ENCODE results near the gene TMPRSS3.
A peak's percentile ranks its signal among the peaks of the same experiment; 100 is the strongest.

Gene TMPRSS3

GRCh38 chr21:42337276-42337675, 58.6 kb downstream of the TMPRSS3 start:
- H3K27ac ChIP-seq (ENCODE audit: extremely low read depth, low read depth, low read length): no peak overlapping the region
- no peaks in the 10 kb centered on the region for H3K36me3 ChIP-seq (ENCODE audit: control insufficient read depth in 2 of 2, insufficient read depth in 1 of 2, low read length in 2 of 2)
- ChIA-PET CTCF (interaction anchor here (0.6 to 5.2 kb wide), 13 partner anchors 9 to 480 kb away, joined by 3 to 26 read pairs (median 4); no protein-coding TSS in a partner anchor), POLR2A (no interaction called here)
- TF ChIP-seq ZNF146 (tag by site-specific recombination; IDR thresholded peaks at IDR 0.05) (peak; percentile 94), ZNF19 (tag by site-specific recombination; IDR thresholded peaks at IDR 0.05; ENCODE audit: low read depth) (no peak)
- H3K9me3 ChIP-seq (ENCODE audit: control insufficient read depth, insufficient read depth, low read depth, low read length): no peaks in the 10 kb centered on the region
- H3K4me1 ChIP-seq (ENCODE audit: control insufficient read depth, insufficient read depth, low read length): no peaks in the 10 kb centered on the region
- no peak overlapping the region for H3K4me3 ChIP-seq (ENCODE audit: low read depth, low read length)

GRCh38 chr21:42336054-42336453, 59.8 kb downstream of the TMPRSS3 start:
- Histone ChIP-seq H3K4me1 (ENCODE audit: control insufficient read depth, insufficient read depth, low read length) (no peaks in the 10 kb centered on the region), H3K4me3 (ENCODE audit: low read depth, low read length) (no peak overlapping the region), H3K9me3 (ENCODE audit: control insufficient read depth, insufficient read depth, low read depth, low read length) (no peaks in the 10 kb centered on the region; the same call in 1 of the 2 replicates), H3K36me3 (ENCODE audit: control insufficient read depth in 2 of 2, insufficient read depth in 1 of 2, low read length in 2 of 2) (no peaks in the 10 kb centered on the region), H3K27ac (ENCODE audit: extremely low read depth, low read depth, low read length) (no peak overlapping the region)
- POLR2A ChIA-PET: no interaction called here
- CTCF ChIA-PET: interaction anchor here (0.5 to 5.2 kb wide), 5 partner anchors 13 to 433 kb away, joined by 3 to 26 read pairs (median 4); no protein-coding TSS in a partner anchor
- TF ChIP-seq KLF9 (tag by site-specific recombination; IDR thresholded peaks at IDR 0.05; ENCODE audit: low read depth): no peak
- TF ChIP-seq ZFP3 (tag by site-specific recombination; IDR thresholded peaks at IDR 0.05; ENCODE audit: low read depth): no peak
- 0 out of 2 replicates have a peak, but pooled peaks have one; percentile 33 for TF ChIP-seq PRDM10 (tag by site-specific recombination; IDR thresholded peaks at IDR 0.05)

- ChIA-PET POLR2A (no interaction called here), CTCF (no interaction called here)
- TF ChIP-seq CTCF (tag by site-specific recombination; IDR thresholded peaks at IDR 0.05): no peak
- no peak for TF ChIP-seq ZNF791 (tag by site-specific recombination; IDR thresholded peaks at IDR 0.05)
- no peak for TF ChIP-seq ZNF76 (tag by site-specific recombination; IDR thresholded peaks at IDR 0.05; ENCODE audit: borderline replicate concordance, low read depth)
- no peak for TF ChIP-seq ZNF248 (tag by site-specific recombination; IDR thresholded peaks at IDR 0.05)
- no peak for TF ChIP-seq ZNF350 (tag by site-specific recombination; IDR thresholded peaks at IDR 0.05)
- TF ChIP-seq ZNF2 (tag by site-specific recombination; IDR thresholded peaks at IDR 0.05): no peak
- no peak for TF ChIP-seq ZNF169 (tag by site-specific recombination; IDR thresholded peaks at IDR 0.05)
- TF ChIP-seq ZBTB48 (tag by site-specific recombination; IDR thresholded peaks at IDR 0.05): no peak
- no peak for TF ChIP-seq ZNF658 (tag by site-specific recombination; IDR thresholded peaks at IDR 0.05)
- no peak for TF ChIP-seq ZFP37 (tag by site-specific recombination; IDR thresholded peaks at IDR 0.05)
- TF ChIP-seq ZNF660 (tag by site-specific recombination; IDR thresholded peaks at IDR 0.05): no peak
- no peak for TF ChIP-seq ZNF155 (tag by site-specific recombination; IDR thresholded peaks at IDR 0.05)
- no peak for TF ChIP-seq ZNF621 (tag by site-specific recombination; IDR thresholded peaks at IDR 0.05)
- TF ChIP-seq SP3 (tag by site-specific recombination; IDR thresholded peaks at IDR 0.05): no peak
- no peak for TF ChIP-seq ZNF600 (tag by site-specific recombination; IDR thresholded peaks at IDR 0.05)
- TF ChIP-seq ZNF391 (tag by site-specific recombination; IDR thresholded peaks at IDR 0.05; ENCODE audit: borderline replicate concordance, low read depth): no peak
- no peak for TF ChIP-seq KLF17 (tag by site-specific recombination; IDR thresholded peaks at IDR 0.05)
- no peak overlapping the region for H3K4me3 ChIP-seq (ENCODE audit: low read depth, low read length)
- H3K36me3 ChIP-seq (ENCODE audit: control insufficient read depth in 2 of 2, insufficient read depth in 1 of 2, low read length in 2 of 2): no peaks in the 10 kb centered on the region
- no peak overlapping the region for H3K27ac ChIP-seq (ENCODE audit: extremely low read depth, low read depth, low read length)
- no peaks in the 10 kb centered on the region for H3K4me1 ChIP-seq (ENCODE audit: control insufficient read depth, insufficient read depth, low read length)
- H3K9me3 ChIP-seq (ENCODE audit: control insufficient read depth, insufficient read depth, low read depth, low read length): no peaks in the 10 kb centered on the region; the same call in 1 of the 2 replicates
Measured at GRCh38 chr21:42332557-42333317, 63.1 kb downstream of the TMPRSS3 start.
